Erythroblast (primary cell): ENCODE measurements around the gene NELL1.

ENCODE experiments used
- GATA1 ChIP-seq: IDR thresholded peaks from 2 replicates; pipeline ENCODE4 v1.6.1; 2011; ENCODE audit warnings: low read depth, mild to moderate bottlenecking, control low read depth, low read length, moderate library complexity
- POLR2A ChIP-seq: IDR thresholded peaks from 2 replicates; pipeline ENCODE4 v1.6.1; 2011; ENCODE audit warnings: mild to moderate bottlenecking, low read length

DNA sequence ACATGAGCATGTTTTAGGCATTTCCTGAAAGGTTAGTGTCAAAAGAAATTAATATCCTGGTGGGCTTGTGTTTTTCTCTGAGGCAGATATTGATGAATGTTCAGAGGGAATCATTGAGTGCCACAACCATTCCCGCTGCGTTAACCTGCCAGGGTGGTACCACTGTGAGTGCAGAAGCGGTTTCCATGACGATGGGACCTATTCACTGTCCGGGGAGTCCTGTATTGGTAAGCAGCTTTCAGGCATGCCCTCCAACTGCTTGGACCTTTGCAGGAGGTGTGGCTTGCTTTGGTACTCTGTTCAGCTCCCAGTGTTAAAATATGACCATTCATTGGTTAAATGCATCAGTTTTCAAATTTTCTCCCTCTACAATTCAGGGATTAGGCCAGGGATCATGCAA is 864.9 kb downstream of the NELL1 start:
- TF ChIP-seq POLR2A (no peak), GATA1 (no peak)
